ENCODE results near the gene RFT1.
A peak's percentile ranks its signal among the peaks of the same experiment; 100 is the strongest.

Gene RFT1

GRCh38 chr3:53091011-53091410 lies 39.2 kb downstream of the RFT1 start:
- no peak for DNase-seq (ENCODE audit: low spot score)

GRCh38 chr3:53089511-53089910 lies 40.7 kb downstream of the RFT1 start:
- DNase-seq (ENCODE audit: low spot score), result no peak

GRCh38 chr3:53085476-53085875 lies 44.8 kb downstream of the RFT1 start:
- no peak for DNase-seq (ENCODE audit: low spot score)

GRCh38 chr3:53084310-53085001 lies 45.8 kb downstream of the RFT1 start:
- no peak for DNase-seq (ENCODE audit: low spot score)

GRCh38 chr3:53083949-53084309 lies 46.3 kb downstream of the RFT1 start:
- no peak for DNase-seq (ENCODE audit: low spot score)

GRCh38 chr3:53083521-53083920 lies 46.7 kb downstream of the RFT1 start:
- DNase-seq (ENCODE audit: low spot score), result no peak

- no peak for DNase-seq (ENCODE audit: low spot score)
These were observed 47.5 kb downstream of the RFT1 start for GRCh38 chr3:53082736-53083135.

GRCh38 chr3:53081318-53081717 lies 48.9 kb downstream of the RFT1 start:
- DNase-seq (ENCODE audit: low spot score), result no peak

- DNase-seq (ENCODE audit: low spot score), result no peak
These were observed 49.5 kb downstream of the RFT1 start for GRCh38 chr3:53080612-53081205.

GRCh38 chr3:53079791-53080555 lies 50.3 kb downstream of the RFT1 start:
- no peak for DNase-seq (ENCODE audit: low spot score)

- DNase-seq (ENCODE audit: low spot score), result no peak
These were observed 51.1 kb downstream of the RFT1 start for GRCh38 chr3:53079147-53079546.

GRCh38 chr3:53078656-53079055 lies 51.6 kb downstream of the RFT1 start:
- no peak for DNase-seq (ENCODE audit: low spot score)

GRCh38 chr3:53077476-53078220 lies 52.6 kb downstream of the RFT1 start:
- DNase-seq (ENCODE audit: low spot score), result no peak

GRCh38 chr3:53075743-53076140 lies 54.5 kb downstream of the RFT1 start:
- no peak for DNase-seq (ENCODE audit: low spot score)

GRCh38 chr3:53074761-53075742 lies 55.2 kb downstream of the RFT1 start:
- peak; percentile 10 for DNase-seq (ENCODE audit: low spot score)

GRCh38 chr3:53074366-53074696 lies 55.9 kb downstream of the RFT1 start:
- DNase-seq (ENCODE audit: low spot score), result no peak

- DNase-seq (ENCODE audit: low spot score), result no peak
These were observed 56.5 kb downstream of the RFT1 start for GRCh38 chr3:53073553-53074365.

- DNase-seq (ENCODE audit: low spot score), result peak; percentile 89
These were observed 57.3 kb downstream of the RFT1 start for GRCh38 chr3:53072653-53073552.

GRCh38 chr3:53071882-53072431 lies 58.3 kb downstream of the RFT1 start:
- DNase-seq (ENCODE audit: low spot score), result no peak
